Fibroblast of mammary gland (primary cell): ENCODE results near the gene XCL1.

Experiments
- DNase-seq: peaks from one replicate; pipeline ENCODE4 v3.0.0-alpha.2; 2010; ENCODE audit warnings: low read depth
- H3K4me3 ChIP-seq: 2 replicates; pipeline ENCODE4 v1.5.1; 2011; ENCODE audit warnings: low read depth, mild to moderate bottlenecking, low read length, moderate library complexity; ENCODE audit not compliant: control insufficient read depth
- TF ChIP-seq, protein P1 (sequence below): conservative IDR thresholded peaks from 2 replicates; pipeline ENCODE4 v1.5.1; 2011; ENCODE audit warnings: low read depth, low read length, inconsistent platforms; ENCODE audit not compliant: control insufficient read depth, insufficient read depth

XCL1 gene

DNA sequence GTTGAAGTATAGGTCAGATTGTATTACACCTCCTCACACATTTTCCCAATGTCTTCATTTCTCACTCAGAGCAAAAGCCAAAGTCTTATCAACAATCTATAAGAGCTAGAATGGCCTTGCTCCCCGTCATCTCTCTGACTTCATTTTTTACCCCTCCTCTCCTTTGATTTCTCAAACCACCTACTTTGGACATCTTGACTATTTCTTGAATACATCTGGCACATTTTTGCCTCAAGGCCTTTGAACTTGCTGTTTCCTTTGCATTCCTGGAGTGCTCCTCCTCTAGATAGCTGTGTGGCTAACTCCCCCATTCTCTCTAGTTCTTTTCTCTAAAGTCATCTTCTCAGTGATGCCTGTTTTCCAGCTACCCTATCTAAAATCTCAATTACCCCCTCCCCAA, 25.4 kb upstream of the XCL1 start:
- TF ChIP-seq, protein P1, sequence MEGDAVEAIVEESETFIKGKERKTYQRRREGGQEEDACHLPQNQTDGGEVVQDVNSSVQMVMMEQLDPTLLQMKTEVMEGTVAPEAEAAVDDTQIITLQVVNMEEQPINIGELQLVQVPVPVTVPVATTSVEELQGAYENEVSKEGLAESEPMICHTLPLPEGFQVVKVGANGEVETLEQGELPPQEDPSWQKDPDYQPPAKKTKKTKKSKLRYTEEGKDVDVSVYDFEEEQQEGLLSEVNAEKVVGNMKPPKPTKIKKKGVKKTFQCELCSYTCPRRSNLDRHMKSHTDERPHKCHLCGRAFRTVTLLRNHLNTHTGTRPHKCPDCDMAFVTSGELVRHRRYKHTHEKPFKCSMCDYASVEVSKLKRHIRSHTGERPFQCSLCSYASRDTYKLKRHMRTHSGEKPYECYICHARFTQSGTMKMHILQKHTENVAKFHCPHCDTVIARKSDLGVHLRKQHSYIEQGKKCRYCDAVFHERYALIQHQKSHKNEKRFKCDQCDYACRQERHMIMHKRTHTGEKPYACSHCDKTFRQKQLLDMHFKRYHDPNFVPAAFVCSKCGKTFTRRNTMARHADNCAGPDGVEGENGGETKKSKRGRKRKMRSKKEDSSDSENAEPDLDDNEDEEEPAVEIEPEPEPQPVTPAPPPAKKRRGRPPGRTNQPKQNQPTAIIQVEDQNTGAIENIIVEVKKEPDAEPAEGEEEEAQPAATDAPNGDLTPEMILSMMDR = no peak
- DNase-seq = no peak
- H3K4me3 ChIP-seq = no peak overlapping the region

GRCh38 chr1:168551688-168552087, 24.7 kb upstream of the XCL1 start:
- no peak for DNase-seq
- TF ChIP-seq, protein P1 = no peak
- H3K4me3 ChIP-seq = no peak overlapping the region

GRCh38 chr1:168552961-168553360, 23.4 kb upstream of the XCL1 start:
- DNase-seq = no peak
- H3K4me3 ChIP-seq = no peak overlapping the region
- TF ChIP-seq, protein P1 = no peak

- TF ChIP-seq, protein P1 = no peak
- no peak overlapping the region for H3K4me3 ChIP-seq
- DNase-seq = no peak
These were observed 22.5 kb upstream of the XCL1 start for GRCh38 chr1:168553680-168554553.

DNA sequence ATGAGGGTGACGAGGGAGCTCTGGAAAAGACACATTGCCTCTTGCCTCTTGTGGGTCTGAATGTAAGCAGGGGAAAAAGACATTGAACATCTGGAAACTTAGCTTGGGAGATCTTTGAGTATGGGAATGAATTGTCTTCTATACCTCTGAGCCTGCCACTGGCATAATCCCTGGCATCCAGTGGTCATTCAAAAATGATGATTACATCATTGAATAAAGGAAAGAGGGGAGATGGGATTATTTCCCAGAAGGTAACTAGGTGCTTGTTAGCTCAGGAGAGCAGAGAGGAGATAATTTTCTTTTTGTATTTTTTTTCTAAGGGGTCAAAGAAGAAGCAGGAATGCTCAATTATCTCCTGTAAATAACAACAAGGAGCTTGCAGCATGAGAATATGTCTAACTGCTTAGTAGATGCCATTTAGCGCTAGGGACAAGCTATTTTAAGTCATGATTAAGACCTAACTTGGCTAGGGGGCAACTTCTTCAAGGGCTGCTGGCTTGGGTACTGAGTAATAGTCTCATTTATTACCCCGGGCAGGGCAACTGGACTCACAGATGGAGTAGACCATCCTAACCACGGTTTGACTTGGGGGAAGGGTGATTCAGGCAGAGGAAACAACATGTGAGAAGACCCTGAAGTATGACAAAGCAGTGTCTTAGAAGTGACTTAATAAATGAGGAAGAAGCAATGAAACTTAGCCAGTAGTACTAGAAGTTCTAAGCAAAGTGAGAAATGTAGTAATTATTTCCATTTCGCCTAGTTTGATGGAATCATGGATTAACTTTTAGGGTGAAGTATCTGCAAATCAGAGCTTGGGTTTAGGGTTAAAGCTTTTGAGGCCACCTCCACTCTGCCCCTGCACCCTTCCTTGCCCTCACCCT, 21.6 kb upstream of the XCL1 start:
- TF ChIP-seq, protein P1 = no peak
- no peak overlapping the region for H3K4me3 ChIP-seq
- DNase-seq = no peak

DNA sequence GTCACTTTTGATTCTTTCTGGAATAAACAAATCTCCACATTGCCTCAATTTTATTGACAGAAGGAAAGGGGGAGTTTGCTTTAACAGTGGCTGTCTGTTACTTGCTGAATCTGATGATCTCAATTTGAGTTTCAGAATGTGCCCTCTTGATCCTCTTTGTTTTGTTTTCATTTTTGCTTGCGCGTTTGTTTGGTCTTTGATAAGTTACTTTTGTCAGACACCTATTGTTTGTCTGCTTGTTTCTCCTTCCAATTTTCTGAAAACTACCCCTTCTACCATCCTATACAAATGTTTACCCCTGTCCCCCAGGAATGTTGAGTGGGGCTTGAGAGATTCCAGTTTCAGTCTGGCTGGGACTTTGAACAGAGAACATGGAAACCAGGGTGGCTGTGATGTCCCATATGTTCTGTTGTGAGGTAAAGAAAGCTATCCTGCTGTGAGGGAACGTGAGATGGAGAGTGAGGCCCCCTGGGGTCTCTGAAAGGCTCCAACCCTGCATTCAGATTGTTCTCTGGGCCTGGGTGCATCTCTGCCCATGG, 20.8 kb upstream of the XCL1 start:
- TF ChIP-seq, protein P1 = no peak
- DNase-seq = no peak
- no peak overlapping the region for H3K4me3 ChIP-seq
